ENCODE measurements around the gene MGAT3. TPM values are rescaled to one million over a fixed set of nuclear protein-coding genes. Genes with fewer than 3 reads are reported as not detected.

MGAT3 gene
- total and polyA plus RNA-seq, 2 of the 8 experiments (the other 6 are each of a cell fraction or from before 2014, with no cell fraction given) = 4.3 to 9.2 TPM

GRCh38 chr22:39493759-39494158 is 36.9 kb downstream of the MGAT3 start (continued):
- TF ChIP-seq NANOG (IDR thresholded peaks at IDR 0.05; ENCODE audit: insufficient read depth, low read depth, low read length, poor library complexity, severe bottlenecking) = no peak
- TF ChIP-seq RXRA (IDR thresholded peaks at IDR 0.05; ENCODE audit: insufficient read depth, low read depth, low read length) = no peak
- TF ChIP-seq HDAC2 (IDR thresholded peaks at IDR 0.05; ENCODE audit: borderline replicate concordance in 1 of 2, low read depth in 2 of 2, low read length in 2 of 2) = no peak

Data from H1 (cell line).